GM12874 (cell line): ENCODE measurements around the gene SLC35B3.

Experiments
- TF ChIP-seq, protein P1 (sequence below): IDR thresholded peaks from 2 replicates; pipeline ENCODE4 v1.5.1; 2011; ENCODE audit warnings: low read depth, mild to moderate bottlenecking, control low read depth, low read length, moderate library complexity; ENCODE audit not compliant: insufficient read depth

The SLC35B3 gene

GRCh38 chr6:8434727-8435092, 635 bp downstream of the SLC35B3 start:
- TF ChIP-seq, protein P1, sequence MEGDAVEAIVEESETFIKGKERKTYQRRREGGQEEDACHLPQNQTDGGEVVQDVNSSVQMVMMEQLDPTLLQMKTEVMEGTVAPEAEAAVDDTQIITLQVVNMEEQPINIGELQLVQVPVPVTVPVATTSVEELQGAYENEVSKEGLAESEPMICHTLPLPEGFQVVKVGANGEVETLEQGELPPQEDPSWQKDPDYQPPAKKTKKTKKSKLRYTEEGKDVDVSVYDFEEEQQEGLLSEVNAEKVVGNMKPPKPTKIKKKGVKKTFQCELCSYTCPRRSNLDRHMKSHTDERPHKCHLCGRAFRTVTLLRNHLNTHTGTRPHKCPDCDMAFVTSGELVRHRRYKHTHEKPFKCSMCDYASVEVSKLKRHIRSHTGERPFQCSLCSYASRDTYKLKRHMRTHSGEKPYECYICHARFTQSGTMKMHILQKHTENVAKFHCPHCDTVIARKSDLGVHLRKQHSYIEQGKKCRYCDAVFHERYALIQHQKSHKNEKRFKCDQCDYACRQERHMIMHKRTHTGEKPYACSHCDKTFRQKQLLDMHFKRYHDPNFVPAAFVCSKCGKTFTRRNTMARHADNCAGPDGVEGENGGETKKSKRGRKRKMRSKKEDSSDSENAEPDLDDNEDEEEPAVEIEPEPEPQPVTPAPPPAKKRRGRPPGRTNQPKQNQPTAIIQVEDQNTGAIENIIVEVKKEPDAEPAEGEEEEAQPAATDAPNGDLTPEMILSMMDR = no peak

GRCh38 chr6:8432614-8433013, 2.7 kb downstream of the SLC35B3 start:
- TF ChIP-seq, protein P1 = no peak

DNA sequence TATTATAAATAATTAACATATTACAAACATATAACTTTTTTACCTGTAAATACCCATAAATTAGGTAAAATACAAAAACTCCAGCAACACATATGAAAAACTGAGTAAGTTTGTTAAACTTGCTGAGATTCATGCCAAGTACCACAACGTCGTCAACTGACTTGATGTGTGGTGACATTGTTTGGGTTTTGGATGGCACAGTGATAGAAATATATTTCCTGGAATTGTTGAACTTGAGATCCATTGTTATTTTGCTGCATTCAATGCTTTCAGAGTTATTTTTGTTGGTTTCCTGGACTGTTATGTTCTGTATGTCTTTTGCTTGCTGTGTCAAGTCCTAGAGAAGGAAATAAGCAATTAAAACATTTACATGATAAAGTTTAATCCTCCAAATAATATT, 5.5 kb downstream of the SLC35B3 start:
- TF ChIP-seq, protein P1 = no peak

DNA sequence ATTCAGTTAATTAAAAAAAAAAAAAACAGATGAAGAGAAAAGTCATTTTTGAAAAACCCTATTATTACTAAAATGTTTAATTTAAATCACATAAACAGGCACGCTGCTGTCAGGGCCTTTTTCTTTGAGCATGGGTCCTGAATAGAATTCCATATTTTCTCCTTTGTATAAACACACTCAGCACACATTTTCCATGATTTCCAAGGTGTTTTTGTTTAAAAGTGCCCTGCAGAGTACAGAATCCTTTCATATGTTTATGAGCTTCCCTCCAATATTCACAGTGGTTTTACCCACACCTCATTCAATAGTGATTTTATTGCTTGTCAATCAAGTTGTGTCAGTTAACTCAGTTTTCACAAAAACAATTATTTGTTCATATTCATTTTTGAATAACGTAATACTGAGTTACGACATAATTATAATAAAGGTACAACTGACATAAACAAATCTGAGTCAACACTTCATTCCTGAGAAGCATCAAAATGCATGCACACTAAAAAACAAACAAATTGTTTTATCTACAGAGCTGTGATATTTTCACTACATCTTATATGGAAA, 15.2 kb downstream of the SLC35B3 start:
- TF ChIP-seq, protein P1 = no peak

- TF ChIP-seq, protein P1 = no peak
Measured at GRCh38 chr6:8415913-8416312, 19.4 kb downstream of the SLC35B3 start.

DNA sequence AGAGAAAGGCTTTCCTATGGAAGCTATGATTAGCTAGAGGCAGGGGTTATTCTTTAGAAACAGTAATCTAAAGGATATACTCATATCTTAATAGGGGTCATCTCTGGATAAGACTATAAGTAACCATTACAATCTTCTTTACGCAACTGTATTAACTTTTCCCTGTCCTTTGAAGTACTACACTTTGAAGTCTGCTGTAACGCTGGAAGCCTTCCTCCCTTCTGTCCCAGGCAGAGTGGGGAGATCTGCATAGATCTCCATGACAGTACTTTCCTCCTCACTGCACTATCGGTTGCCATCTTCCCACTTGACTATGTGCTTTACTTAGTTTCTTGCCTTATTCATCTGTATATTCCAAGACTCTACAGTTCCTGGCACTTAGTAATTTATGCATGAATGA, 20.1 kb downstream of the SLC35B3 start:
- TF ChIP-seq, protein P1 = no peak

DNA sequence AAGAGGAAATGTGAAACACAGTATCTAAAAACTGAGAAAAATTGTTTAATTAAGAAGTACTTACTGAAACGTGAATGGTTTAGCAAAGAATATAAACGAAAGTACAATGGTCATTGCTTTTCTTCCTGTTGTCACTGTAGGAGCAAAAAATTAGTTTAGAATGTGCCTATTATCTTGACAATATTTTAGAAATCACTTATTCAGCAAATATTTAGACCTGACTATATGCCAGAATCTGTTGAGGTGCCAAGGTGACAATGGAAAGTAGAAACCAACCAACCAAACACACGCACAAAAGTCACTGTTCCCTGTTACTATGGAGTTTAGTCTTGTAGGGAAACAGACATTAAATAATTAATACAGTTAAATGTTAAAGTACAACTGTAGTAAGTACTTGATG, 20.5 kb downstream of the SLC35B3 start:
- TF ChIP-seq, protein P1 = no peak

GRCh38 chr6:8402546-8402945, 32.8 kb downstream of the SLC35B3 start:
- TF ChIP-seq, protein P1 = no peak
